HepG2 (cell line): ENCODE data around the gene RGCC. TPM values are rescaled to one million over a fixed set of nuclear protein-coding genes. Genes with fewer than 3 reads are reported as not detected.

Experiments used
- ATAC-seq: fragments of 200-7000 bp; cut with Tn5 transposase; 3 replicates; pipeline ENCODE4 v1.9.1; 2020; ENCODE audit warnings: mild to moderate bottlenecking, moderate library complexity
- BruUV-seq: library from RNA; stranded (reverse); fragments of 400-500 nt; replicated peaks from 2 replicates; lab custom pipeline; 2021; lab: Mats Ljungman, UMichigan
- CTCF ChIA-PET: fragments of 300-600 bp; formaldehyde crosslinking; extraction: SDS; loops from one replicate; lab custom pipeline; 2021; ENCODE audit warnings: low total read pairs, inconsistent platforms, low intra/inter-chr PET ratio; lab: Yijun Ruan, JAX
- POLR2A ChIA-PET: fragments of 350-600 bp; sonication (Branson Sonifier 250); formaldehyde crosslinking; loops from one replicate; lab custom pipeline; 2020; ENCODE audit warnings: antibody characterized with exemption, inconsistent platforms; lab: Yijun Ruan, JAX
- DNase-seq: peaks from one replicate; pipeline ENCODE4 v3.0.0-alpha.2; 2015; ENCODE audit warnings: low spot score
- FAIRE-seq: peaks from 3 replicates; lab custom pipeline; 2011; peaks lifted over from hg19 to GRCh38; lab: Jason Lieb, UNC
- H2AFZ ChIP-seq: one replicate; pipeline ENCODE4 v1.6.1; 2011; ENCODE audit warnings: low read length, inconsistent platforms
- H3K27ac ChIP-seq: fragments of 300-600 bp; 3 replicates; pipeline ENCODE4 v1.8.0; 2011; ENCODE audit warnings: mixed run types, mild to moderate bottlenecking, mixed read lengths, low read length, inconsistent platforms; ENCODE audit not compliant: insufficient read depth; ENCODE audit errors: extremely low read length
- H3K27me3 ChIP-seq, 2 experiments: fragments of 200-600 bp in 1 of 2; 2 replicates in 1 of 2; 3 replicates in 1 of 2; pipeline versions ENCODE4 v1.6.0 to v1.8.0; 2011; ENCODE audit warnings: low read length in 2 of 2, mild to moderate bottlenecking in 2 of 2, moderate library complexity in 2 of 2, inconsistent platforms in 1 of 2; ENCODE audit not compliant: insufficient read depth in 2 of 2, control insufficient read depth in 1 of 2
- H3K36me3 ChIP-seq, 2 experiments: fragments of 200-600 bp in 1 of 2; replicated peaks in 1 of 2; 2 replicates in 1 of 2; 3 replicates in 1 of 2; pipeline versions ENCODE4 v1.5.1 to v1.8.0; 2011; ENCODE audit warnings: low read length in 2 of 2, inconsistent platforms in 1 of 2; ENCODE audit not compliant: insufficient read depth in 2 of 2, control insufficient read depth in 1 of 2
- H3K4me1 ChIP-seq: 2 replicates; pipeline ENCODE4 v1.5.1; 2012; ENCODE audit warnings: low read length, inconsistent platforms; ENCODE audit not compliant: insufficient read depth
- H3K4me2 ChIP-seq: 2 replicates; pipeline ENCODE4 v1.6.0; 2011; ENCODE audit warnings: low read depth, low read length, inconsistent platforms
- H3K4me3 ChIP-seq, 3 experiments: fragments of 200-600 bp in 1 of 3; sonication (generic), shearing (Covaris generic) in 1 of 3; replicated peaks in 1 of 3; 2 replicates each; pipeline ENCODE4 v1.5.1; 2011 to 2016; ENCODE audit warnings: low read length in 3 of 3, inconsistent platforms in 2 of 3, low read depth in 2 of 3, mild to moderate bottlenecking in 2 of 3, control low read depth in 1 of 3, mixed read lengths in 1 of 3; ENCODE audit not compliant: insufficient read depth in 1 of 3
- H3K79me2 ChIP-seq: one replicate; pipeline ENCODE4 v1.6.1; 2011; ENCODE audit warnings: low read length, inconsistent platforms; ENCODE audit not compliant: insufficient read depth
- H3K9ac ChIP-seq: 2 replicates; pipeline ENCODE4 v1.6.0; 2011; ENCODE audit warnings: mild to moderate bottlenecking, low read depth, low read length, inconsistent platforms; ENCODE audit not compliant: insufficient read depth
- H3K9me3 ChIP-seq: 2 replicates; pipeline ENCODE4 v1.5.1; 2012; ENCODE audit warnings: mild to moderate bottlenecking, low read length
- H4K20me1 ChIP-seq: 2 replicates; pipeline ENCODE4 v1.6.0; 2011; ENCODE audit warnings: inconsistent platforms, mild to moderate bottlenecking, low read length, moderate library complexity; ENCODE audit not compliant: insufficient read depth
- ATF1 ChIP-seq: IDR thresholded peaks from 2 replicates; pipeline ENCODE4 v1.6.1; 2016; ENCODE audit warnings: mild to moderate bottlenecking, control low read depth
- GLI4 ChIP-seq: sonication (generic); formaldehyde crosslinking; IDR thresholded peaks from 2 replicates; pipeline ENCODE4 v1.5.1; 2020; ENCODE audit warnings: missing genetic modification reagents, mild to moderate bottlenecking, moderate library complexity, borderline replicate concordance
- HDAC1 ChIP-seq: sonication (generic); formaldehyde crosslinking; IDR thresholded peaks from 2 replicates; pipeline ENCODE4 v1.5.1; 2020; ENCODE audit warnings: mild to moderate bottlenecking, missing genetic modification reagents
- NFE2 ChIP-seq: sonication (generic); formaldehyde crosslinking; IDR thresholded peaks from 2 replicates; pipeline ENCODE4 v1.4.0; 2020; ENCODE audit warnings: missing genetic modification reagents
- POLR2AphosphoS2 ChIP-seq: IDR thresholded peaks from 2 replicates; pipeline ENCODE4 v1.6.1; 2011; ENCODE audit warnings: low read depth, low read length, improper control_type of control experiment
- PREB ChIP-seq: sonication (generic); formaldehyde crosslinking; IDR thresholded peaks from 2 replicates; pipeline ENCODE4 v1.4.0; 2020; ENCODE audit warnings: missing genetic modification reagents
- TRIM24 ChIP-seq: sonication (generic); formaldehyde crosslinking; IDR thresholded peaks from 2 replicates; pipeline ENCODE4 v1.8.0; 2022; ENCODE audit warnings: mild to moderate bottlenecking, missing genetic modification reagents
- ZBTB7B ChIP-seq: sonication (generic); formaldehyde crosslinking; IDR thresholded peaks from 2 replicates; pipeline ENCODE4 v1.4.0; 2020; ENCODE audit warnings: missing genetic modification reagents
- ZBTB8A ChIP-seq: sonication (generic); formaldehyde crosslinking; IDR thresholded peaks from 2 replicates; pipeline ENCODE4 v1.4.0; 2020; ENCODE audit warnings: mild to moderate bottlenecking, low read depth, missing genetic modification reagents, borderline replicate concordance
- ZNF263 ChIP-seq: sonication (generic); formaldehyde crosslinking; IDR thresholded peaks from 2 replicates; pipeline ENCODE4 v1.4.0; 2020; ENCODE audit warnings: missing genetic modification reagents
- ZNF577 ChIP-seq: sonication (generic); formaldehyde crosslinking; IDR thresholded peaks from 2 replicates; pipeline ENCODE4 v1.4.0; 2020; ENCODE audit warnings: mild to moderate bottlenecking, low read depth, missing genetic modification reagents, borderline replicate concordance
- ZNF7 ChIP-seq: IDR thresholded peaks from 2 replicates; pipeline ENCODE4 v1.6.1; 2016; ENCODE audit warnings: missing biosample characterization, missing genetic modification reagents
- ZNF841 ChIP-seq: sonication (generic); formaldehyde crosslinking; IDR thresholded peaks from 2 replicates; pipeline ENCODE4 v1.8.1; 2023; ENCODE audit warnings: missing genetic modification reagents, borderline replicate concordance
- WGBS: methylation state at CpG from one replicate; pipeline ENCODE4 v1.1.6; 2017; ENCODE audit warnings: low lambda C conversion rate; 5-methylcytosine and 5-hydroxymethylcytosine counted together
- in situ Hi-C: cut with HindIII; loops from 2 replicates; pipeline ENCODE4 v1.10.0; 2017; ENCODE audit warnings: low pct_unique_long_range_greater_than_20kb; ENCODE audit not compliant: extremely low pct_ligation_motif_present
- intact Hi-C: fragments of 100-400 bp; cut with micrococcal nuclease; formaldehyde crosslinking; loops from one replicate; pipeline ENCODE4 v1.10.0; 2022; ENCODE audit not compliant: unreplicated experiment
- polyA plus RNA-seq, 8 experiments: library from polyadenylated mRNA; depleted of rRNA in 3 of 8; stranded (reverse) in 7 of 8; unstranded in 1 of 8; fragments of >200 nt; fragmentation: Illumina TruSeq in 4 of 8; extraction: Trizol in 4 of 8; gene quantifications; 2 replicates each; pipeline versions ENCODE4 v1.2.1 to v1.2.3, GENCODE V29; 2011 to 2016; ENCODE audit warnings: low read depth in 4 of 8, missing spikeins in 1 of 8, mixed read lengths in 1 of 8; ENCODE audit not compliant: insufficient read depth in 1 of 8
- total RNA-seq, 5 experiments: library from RNA; depleted of rRNA; stranded (reverse); fragments of >200 nt; fragmentation: Illumina TruSeq; extraction: Trizol; gene quantifications; 2 replicates each; pipeline ENCODE4 v1.2.3, GENCODE V29; 2016; ENCODE audit warnings: low read depth in 1 of 5

RGCC gene
- total and polyA plus RNA-seq, 2 of the 13 experiments (the other 11 are each of a cell fraction or from before 2014, with no cell fraction given) = 0.20 to 8.4 TPM

- no peak overlapping the region for H3K4me3 ChIP-seq
- no peaks in the 10 kb centered on the region for H4K20me1 ChIP-seq
- H3K9ac ChIP-seq = no peak overlapping the region
- no peaks in the 10 kb centered on the region for H3K36me3 ChIP-seq
- CTCF ChIA-PET = no interaction called here
- H3K79me2 ChIP-seq = no peaks in the 10 kb centered on the region
- H3K4me1 ChIP-seq = no peaks in the 10 kb centered on the region
- no peak overlapping the region for H3K27ac ChIP-seq
- H3K4me2 ChIP-seq = no peak overlapping the region
- 44% methylated on average over 3 of the region's 3 CpGs for WGBS
- intact Hi-C loops (no loop called here), in situ Hi-C loops (no loop called here)
- TF ChIP-seq HDAC1 (CRISPR knock-in tag) (no peak), ZBTB7B (CRISPR knock-in tag) (no peak), ZNF7 (CRISPR knock-in tag) (no peak), ZNF841 (CRISPR knock-in tag) (no peak), GLI4 (CRISPR knock-in tag) (no peak), ZBTB8A (CRISPR knock-in tag) (no peak), NFE2 (CRISPR knock-in tag) (no peak), ZNF263 (CRISPR knock-in tag) (no peak), PREB (CRISPR knock-in tag) (no peak), ATF1 (CRISPR knock-in tag) (no peak), POLR2AphosphoS2 (no peak), ZNF577 (CRISPR knock-in tag) (no peak), TRIM24 (no peak)
- TF ChIP-seq, all 625 proteins: peak for 0
- no peaks in the 10 kb centered on the region; a peak in 1 of 5 replicates for H3K27me3 ChIP-seq
- no peaks in the 10 kb centered on the region for H3K9me3 ChIP-seq
- FAIRE-seq = no peak
- ATAC-seq = no peak
- DNase-seq = no peak
- BruUV-seq = no TSS peak
- POLR2A ChIA-PET = no interaction called here
- no peak overlapping the region for H2AFZ ChIP-seq
Measured at GRCh38 chr13:41516166-41516565, 58.8 kb downstream of the RGCC start.
